ENCODE results near the gene TRERF1. TPM values are rescaled to one million over a fixed set of nuclear protein-coding genes. Genes with fewer than 3 reads are reported as not detected.

Gene TRERF1
- polyA plus RNA-seq, 1 donor (not counting 4 experiments of a cell fraction or from before 2014, with no cell fraction given): 4.8 TPM

DNA sequence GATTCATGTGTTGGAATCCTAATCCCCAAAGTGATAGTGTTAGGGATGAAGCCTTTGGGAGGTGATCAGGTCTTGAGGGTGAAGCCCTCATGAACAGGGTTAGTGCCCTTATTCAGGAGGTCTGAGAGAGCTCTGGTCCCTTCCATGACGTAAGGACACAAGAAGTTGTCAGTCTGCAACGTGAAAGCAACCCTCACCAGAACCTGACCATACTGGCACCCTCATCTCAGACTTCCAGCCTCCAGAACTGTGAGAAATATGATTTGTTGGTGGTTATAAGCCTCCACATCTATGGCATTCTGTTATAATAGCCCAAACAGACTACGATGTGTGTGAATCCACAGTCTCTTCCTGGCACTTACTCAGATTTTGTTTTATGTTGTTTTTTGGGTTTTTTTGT is 90.7 kb downstream of the TRERF1 start:
- Histone ChIP-seq H3K79me2 (ENCODE audit: control insufficient read depth, insufficient read depth, low read length) (no peaks in the 10 kb centered on the region), H3K27me3 (ENCODE audit: control insufficient read depth, extremely low read depth, insufficient read depth, low read length) (no peaks in the 10 kb centered on the region), H3K4me3 (ENCODE audit: control insufficient read depth in 2 of 3, extremely low read depth in 1 of 3, insufficient read depth in 2 of 3, low read depth in 1 of 3, low read length in 3 of 3) (no peak overlapping the region), H3K36me3 (ENCODE audit: control insufficient read depth in 2 of 2, extremely low read depth in 1 of 2, insufficient read depth in 2 of 2, low read length in 2 of 2) (peaks cover 0 to 5% of the 10 kb centered on the region in 2 experiments), H3K27ac (ENCODE audit: control insufficient read depth, insufficient read depth, low read length) (no peak overlapping the region), H3K9ac (ENCODE audit: control insufficient read depth, extremely low read depth, insufficient read depth, low read length) (no peak overlapping the region), H3K9me3 (ENCODE audit: control insufficient read depth, low read depth, low read length) (no peaks in the 10 kb centered on the region), H3K4me1 (ENCODE audit: control insufficient read depth, extremely low read depth, insufficient read depth, low read length) (peaks cover 14% of the 10 kb centered on the region), H3K9me1 (ENCODE audit: control insufficient read depth, extremely low read depth, insufficient read depth, low read length) (no peaks in the 10 kb centered on the region), H2AFZ (ENCODE audit: control insufficient read depth, low read length) (no peak overlapping the region), H3K4me2 (ENCODE audit: control insufficient read depth, extremely low read depth, insufficient read depth, low read depth, low read length) (no peak overlapping the region), H4K20me1 (ENCODE audit: control insufficient read depth, extremely low read depth, insufficient read depth, low read length) (no peaks in the 10 kb centered on the region)
- no peak for TF ChIP-seq EZH2 (IDR thresholded peaks at IDR 0.05; ENCODE audit: low read length)
- TF ChIP-seq CTCF (optimal IDR thresholded peaks at IDR 0.05 in 1 of 3, IDR thresholded peaks at IDR 0.05 in 1 of 3, conservative IDR thresholded peaks at IDR 0.05 in 1 of 3; ENCODE audit: extremely low read depth in 1 of 3, insufficient read depth in 2 of 3, low read length in 3 of 3): no peak
- DNase-seq (ENCODE audit: low read depth, low spot score) (no peak), FAIRE-seq (no peak)
- dilution Hi-C loops (cut with MboI; ENCODE audit: extremely low pct_ligation_motif_present, low sequenced_read_pairs): no loop called here

DNA sequence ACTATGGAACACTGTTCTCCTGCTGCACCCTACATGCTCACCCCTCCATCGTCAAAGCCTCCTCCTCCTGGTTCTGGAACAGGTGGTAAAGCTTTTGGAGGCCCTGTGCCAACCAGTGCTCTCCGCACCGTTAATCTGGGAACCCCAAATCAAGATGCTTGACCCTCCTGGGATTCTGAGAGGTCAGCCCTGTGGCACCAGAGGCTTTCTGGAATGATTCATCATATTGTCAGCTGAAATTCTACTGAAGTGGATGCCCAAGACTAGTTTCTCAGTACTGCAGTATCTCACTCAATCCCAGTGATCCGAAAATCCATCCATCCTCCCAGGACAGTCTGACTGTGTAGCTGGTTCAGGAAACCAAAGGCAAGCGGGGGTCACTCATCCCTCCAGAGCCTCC is 92.7 kb downstream of the TRERF1 start:
- no peak overlapping the region for H3K4me3 ChIP-seq (ENCODE audit: control insufficient read depth in 2 of 3, extremely low read depth in 1 of 3, insufficient read depth in 2 of 3, low read depth in 1 of 3, low read length in 3 of 3)
- no peak overlapping the region for H3K27ac ChIP-seq (ENCODE audit: control insufficient read depth, insufficient read depth, low read length)
- no peaks in the 10 kb centered on the region for H3K9me3 ChIP-seq (ENCODE audit: control insufficient read depth, low read depth, low read length)
- H4K20me1 ChIP-seq (ENCODE audit: control insufficient read depth, extremely low read depth, insufficient read depth, low read length): no peaks in the 10 kb centered on the region
- dilution Hi-C loops (cut with MboI; ENCODE audit: extremely low pct_ligation_motif_present, low sequenced_read_pairs): no loop called here
- DNase-seq (ENCODE audit: low read depth, low spot score): no peak
- H3K9ac ChIP-seq (ENCODE audit: control insufficient read depth, extremely low read depth, insufficient read depth, low read length): no peak overlapping the region
- no peak overlapping the region for H3K4me2 ChIP-seq (ENCODE audit: control insufficient read depth, extremely low read depth, insufficient read depth, low read depth, low read length)
- no peaks in the 10 kb centered on the region for H3K79me2 ChIP-seq (ENCODE audit: control insufficient read depth, insufficient read depth, low read length)
- TF ChIP-seq EZH2 (IDR thresholded peaks at IDR 0.05; ENCODE audit: low read length) (no peak), CTCF (optimal IDR thresholded peaks at IDR 0.05 in 1 of 3, IDR thresholded peaks at IDR 0.05 in 1 of 3, conservative IDR thresholded peaks at IDR 0.05 in 1 of 3; ENCODE audit: extremely low read depth in 1 of 3, insufficient read depth in 2 of 3, low read length in 3 of 3) (no peak)
- no peak overlapping the region for H2AFZ ChIP-seq (ENCODE audit: control insufficient read depth, low read length)
- FAIRE-seq: no peak
- H3K27me3 ChIP-seq (ENCODE audit: control insufficient read depth, extremely low read depth, insufficient read depth, low read length): no peaks in the 10 kb centered on the region
- no peaks in the 10 kb centered on the region for H3K9me1 ChIP-seq (ENCODE audit: control insufficient read depth, extremely low read depth, insufficient read depth, low read length)
- H3K36me3 ChIP-seq (ENCODE audit: control insufficient read depth in 2 of 2, extremely low read depth in 1 of 2, insufficient read depth in 2 of 2, low read length in 2 of 2): peaks cover 0 to 7% of the 10 kb centered on the region in 2 experiments
- H3K4me1 ChIP-seq (ENCODE audit: control insufficient read depth, extremely low read depth, insufficient read depth, low read length): peaks cover 9% of the 10 kb centered on the region

Data from keratinocyte (primary cell).